A549 (cell line): Measurements from ENCODE around the gene NPR3. TPM values are rescaled to one million over a fixed set of nuclear protein-coding genes. Genes with fewer than 3 reads are reported as not detected.

Experiments used
- ATAC-seq, 2 experiments: fragments of 200-7000 bp in 1 of 2; fragments of >200 bp in 1 of 2; cut with Nextera tagmentation in 1 of 2; cut with Tn5 transposase in 1 of 2; 3 replicates each; pipeline versions ENCODE4 v1.8.0 to v1.9.1; 2018 to 2020; ENCODE audit warnings: mild to moderate bottlenecking in 1 of 2, moderate library complexity in 1 of 2
- CTCF ChIA-PET: fragments of 300-600 bp; sonication (Branson Sonifier 250); formaldehyde crosslinking; extraction: SDS; loops from one replicate; lab custom pipeline; 2021; ENCODE audit warnings: antibody characterized with exemption, inconsistent platforms; lab: Yijun Ruan, JAX
- POLR2A ChIA-PET: fragments of 350-600 bp; formaldehyde crosslinking; extraction: SDS; loops from one replicate; lab custom pipeline; 2021; ENCODE audit warnings: antibody characterized with exemption, inconsistent platforms; lab: Yijun Ruan, JAX
- DNase-seq, 2 experiments: peaks; one replicate each; pipeline versions ENCODE4 v3.0.0 to v3.0.0-alpha.2; 2011 to 2016; ENCODE audit warnings: low read depth in 1 of 2, low spot score in 1 of 2
- FAIRE-seq: peaks from 2 replicates; lab custom pipeline; 2011; peaks lifted over from hg19 to GRCh38; lab: Jason Lieb, UNC
- H3K27ac ChIP-seq, 2 experiments: fragments of >200 bp; sonication (Bioruptor Twin); formaldehyde crosslinking; 3 replicates each; pipeline ENCODE4 v1.5.1; 2016 to 2017
- H3K4me1 ChIP-seq: fragments of >200 bp; sonication (Bioruptor Twin); formaldehyde crosslinking; 3 replicates; pipeline ENCODE4 v1.6.1; 2016
- H3K4me2 ChIP-seq: fragments of >200 bp; sonication (Bioruptor Twin); formaldehyde crosslinking; 3 replicates; pipeline ENCODE4 v1.6.1; 2016
- H3K4me3 ChIP-seq: fragments of >200 bp; sonication (Bioruptor Twin); formaldehyde crosslinking; 3 replicates; pipeline ENCODE4 v1.5.1; 2016
- H3K9me3 ChIP-seq: fragments of >200 bp; sonication (Bioruptor Twin); formaldehyde crosslinking; 3 replicates; pipeline ENCODE4 v1.6.1; 2016
- CEBPB ChIP-seq, 2 experiments: fragments of >200 bp in 1 of 2; sonication (Bioruptor Twin) in 1 of 2; formaldehyde crosslinking in 1 of 2; IDR thresholded peaks; 2 replicates each; pipeline ENCODE4 v1.6.1; 2012 to 2016
- CHD4 ChIP-seq: fragments of 200-600 bp; sonication (generic); IDR thresholded peaks from 2 replicates; pipeline ENCODE4 v1.6.1; 2016; ENCODE audit warnings: antibody characterized with exemption, mild to moderate bottlenecking, borderline replicate concordance
- E2F6 ChIP-seq: IDR thresholded peaks from 2 replicates; pipeline ENCODE4 v1.6.1; 2012; ENCODE audit warnings: low read depth, borderline replicate concordance
- EHF ChIP-seq: fragments of 250-450 bp; sonication (Bioruptor Pico); IDR thresholded peaks from 2 replicates; pipeline ENCODE4 v1.5.0; 2020; ENCODE audit warnings: mild to moderate bottlenecking
- EHMT2 ChIP-seq: fragments of 200-600 bp; sonication (generic); IDR thresholded peaks from 2 replicates; pipeline ENCODE4 v1.6.1; 2016; ENCODE audit warnings: antibody characterized with exemption, low read depth, mild to moderate bottlenecking, moderate library complexity
- EP300 ChIP-seq, 2 experiments: fragments of >200 bp; sonication (Bioruptor Twin); formaldehyde crosslinking; IDR thresholded peaks; 2 replicates in 1 of 2; 3 replicates in 1 of 2; pipeline ENCODE4 v1.6.1; 2016 to 2017
- HES2 ChIP-seq: fragments of >200 bp; sonication (Bioruptor Twin); formaldehyde crosslinking; IDR thresholded peaks from 2 replicates; pipeline ENCODE4 v1.6.1; 2016
- HEYL ChIP-seq: fragments of 250-450 bp; sonication (Bioruptor Pico); IDR thresholded peaks from 2 replicates; pipeline ENCODE4 v1.8.0; 2021; ENCODE audit warnings: mild to moderate bottlenecking, moderate library complexity
- HMGXB4 ChIP-seq: fragments of 250-450 bp; sonication (Bioruptor Pico); IDR thresholded peaks from 2 replicates; pipeline ENCODE4 v1.5.0; 2021; ENCODE audit warnings: mild to moderate bottlenecking, moderate library complexity, borderline replicate concordance
- HOXB13 ChIP-seq: fragments of 250-450 bp; sonication (Bioruptor Pico); IDR thresholded peaks from 2 replicates; pipeline ENCODE4 v1.5.0; 2020; ENCODE audit warnings: low read depth, mild to moderate bottlenecking, moderate library complexity
- JUN ChIP-seq, 2 experiments: fragments of >200 bp; sonication (Bioruptor Twin); formaldehyde crosslinking; IDR thresholded peaks; 2 replicates in 1 of 2; 3 replicates in 1 of 2; pipeline ENCODE4 v1.6.1; 2016 to 2017
- KDM5A ChIP-seq: fragments of 200-600 bp; sonication (generic); IDR thresholded peaks from 2 replicates; pipeline ENCODE4 v1.6.1; 2016; ENCODE audit warnings: antibody characterized with exemption, mild to moderate bottlenecking
- NFE2L2 ChIP-seq: fragments of 150-350 bp; conservative IDR thresholded peaks from 2 replicates; pipeline ENCODE4 v1.6.1; 2014; ENCODE audit warnings: low read length
- NPAS2 ChIP-seq: fragments of 250-450 bp; sonication (Bioruptor Pico); IDR thresholded peaks from 2 replicates; pipeline ENCODE4 v1.8.0; 2022; ENCODE audit warnings: mild to moderate bottlenecking, moderate library complexity, borderline replicate concordance
- NR3C1 ChIP-seq: fragments of >200 bp; sonication (Bioruptor Twin); formaldehyde crosslinking; IDR thresholded peaks from 3 replicates; pipeline ENCODE4 v1.6.1; 2017
- PBX3 ChIP-seq: IDR thresholded peaks from 2 replicates; pipeline ENCODE4 v1.6.1; 2012
- RARB ChIP-seq: fragments of 250-450 bp; sonication (Bioruptor Pico); IDR thresholded peaks from 2 replicates; pipeline ENCODE4 v1.8.0; 2021; ENCODE audit warnings: mild to moderate bottlenecking, moderate library complexity
- REST ChIP-seq: fragments of 200-600 bp; sonication (generic); IDR thresholded peaks from 2 replicates; pipeline ENCODE4 v1.6.1; 2016; ENCODE audit warnings: antibody characterized with exemption, mild to moderate bottlenecking, moderate library complexity
- RFX5 ChIP-seq: fragments of 450-650 bp; IDR thresholded peaks from 2 replicates; pipeline ENCODE4 v1.7.1; 2014; ENCODE audit warnings: antibody characterized with exemption, mild to moderate bottlenecking, moderate library complexity
- SMC3 ChIP-seq: fragments of >200 bp; sonication (Bioruptor Twin); formaldehyde crosslinking; IDR thresholded peaks from 3 replicates; pipeline ENCODE4 v1.6.1; 2018; ENCODE audit warnings: inconsistent platforms
- SREBF2 ChIP-seq: fragments of 450-650 bp; IDR thresholded peaks from 2 replicates; pipeline ENCODE4 v1.6.1; 2014; ENCODE audit warnings: mild to moderate bottlenecking, moderate library complexity
- ZC3H11A ChIP-seq: fragments of 450-650 bp; IDR thresholded peaks from 2 replicates; pipeline ENCODE4 v1.6.1; 2014; ENCODE audit warnings: antibody characterized with exemption, mild to moderate bottlenecking
- ZFP36 ChIP-seq: fragments of 450-650 bp; IDR thresholded peaks from 2 replicates; pipeline ENCODE4 v1.6.1; 2014; ENCODE audit warnings: borderline replicate concordance; ENCODE audit not compliant: partially characterized antibody
- WGBS: methylation state at CpG from one replicate; pipeline ENCODE4 v1.1.6; 2017; ENCODE audit errors: missing lambda C conversion rate; 5-methylcytosine and 5-hydroxymethylcytosine counted together
- polyA plus RNA-seq, 4 experiments: library from polyadenylated mRNA; depleted of rRNA in 3 of 4; stranded (reverse); fragments of >200 nt; fragmentation: RNase III in 1 of 4; extraction: RNeasy Plus Mini Kit Qiagen cat#74134 plus additional on column Dnase treatment in 1 of 4; gene quantifications; 2 replicates in 3 of 4; 3 replicates in 1 of 4; pipeline ENCODE4 v1.2.3, GENCODE V29; 2011 to 2017

Gene NPR3
- polyA plus RNA-seq, 2 of the 4 experiments (the other 2 are of a cell fraction): 16.4 to 18.6 TPM

GRCh38 chr5:32828492-32828891 lies 117.4 kb downstream of the NPR3 start (continued):
- TF ChIP-seq HMGXB4 (CRISPR knock-in tag): no peak
- TF ChIP-seq CHD4: no peak
- no peak for TF ChIP-seq EHMT2
- TF ChIP-seq JUN (IDR thresholded peaks at IDR 0.05): no peak

- ATAC-seq (no peak), DNase-seq (peak in 1 of 2 experiments; percentile 5), FAIRE-seq (no peak)
- WGBS: 44% methylated on average over 1 of the region's 1 CpG
- peak overlapping the region in 1 of 2 experiments; percentile 45; a peak in 2 of 6 replicates for H3K27ac ChIP-seq
- H3K4me3 ChIP-seq: no peak overlapping the region
- CTCF ChIA-PET: interaction anchor here (1.0 kb wide), 1 partner anchor 14 kb away, joined by 3 read pairs; no protein-coding TSS in a partner anchor
- TF ChIP-seq HOXB13 (CRISPR knock-in tag) (no peak), EHMT2 (no peak), SMC3 (no peak), RFX5 (no peak), ZFP36 (no peak), NR3C1 (no peak), REST (no peak), NPAS2 (no peak), HES2 (no peak), HEYL (CRISPR knock-in tag) (no peak), CEBPB (IDR thresholded peaks at IDR 0.05) (no peak), RARB (no peak)
- no peaks in the 10 kb centered on the region for H3K9me3 ChIP-seq
- peak overlapping the region; percentile 48 for H3K4me2 ChIP-seq
- POLR2A ChIA-PET: no interaction called here
- H3K4me1 ChIP-seq: peaks cover 14% of the 10 kb centered on the region; the same call in 2 of the 3 replicates
Observed at GRCh38 chr5:32831624-32832023, 120.5 kb downstream of the NPR3 start.

GRCh38 chr5:32833127-32833526 lies 122.0 kb downstream of the NPR3 start:
- H3K27ac ChIP-seq: no peak overlapping the region
- ATAC-seq: no peak
- CTCF ChIA-PET: no interaction called here
- no peak for TF ChIP-seq SMC3
- no peak for TF ChIP-seq PBX3
- TF ChIP-seq ZC3H11A: no peak
- no peak for TF ChIP-seq E2F6
- no peak for TF ChIP-seq NFE2L2
- no peak for TF ChIP-seq SREBF2
- TF ChIP-seq EHF (CRISPR knock-in tag): no peak
- no peak for TF ChIP-seq HES2
- TF ChIP-seq EP300 (IDR thresholded peaks at IDR 0.05): no peak
- TF ChIP-seq HMGXB4 (CRISPR knock-in tag): no peak
- no peak for TF ChIP-seq RFX5
- TF ChIP-seq KDM5A: no peak
- no peak for TF ChIP-seq RARB
- POLR2A ChIA-PET: no interaction called here
- no peak for DNase-seq
- peaks cover 14% of the 10 kb centered on the region; the same call in 2 of the 3 replicates for H3K4me1 ChIP-seq
- no peak overlapping the region for H3K4me3 ChIP-seq
- H3K4me2 ChIP-seq: no peak overlapping the region
- no peak for FAIRE-seq
- 88% methylated on average over 1 of the region's 1 CpG for WGBS
- no peaks in the 10 kb centered on the region for H3K9me3 ChIP-seq
